ENCODE data around the gene GOLGA8J. TPM values are rescaled to one million over a fixed set of nuclear protein-coding genes. Genes with fewer than 3 reads are reported as not detected.

GOLGA8J gene
- polyA plus RNA-seq, 1 donor from 2014 or later: not detected

GRCh38 chr15:30046430-30046829, 36.3 kb upstream of the GOLGA8J start:
- Histone ChIP-seq H3K9me3 (ENCODE audit: low read length) (no peaks in the 10 kb centered on the region), H3K4me3 (ENCODE audit: low read length) (no peak overlapping the region), H3F3A (ENCODE audit: insufficient read depth, low read length, poor library complexity, severe bottlenecking) (no peaks in the 10 kb centered on the region), H3K27ac (ENCODE audit: low read length) (no peak overlapping the region), H3K79me2 (replicated peaks; ENCODE audit: insufficient read depth, low read length) (no peaks in the 10 kb centered on the region), H3K4me2 (ENCODE audit: low read length) (no peak overlapping the region), H3K9me2 (ENCODE audit: insufficient read depth, low read length) (no peaks in the 10 kb centered on the region), H3K9ac (ENCODE audit: low read length) (no peak overlapping the region), H3K36me3 (ENCODE audit: insufficient read depth, low read length) (no peaks in the 10 kb centered on the region), H4K20me1 (ENCODE audit: insufficient read depth) (no peaks in the 10 kb centered on the region), H2AFZ (ENCODE audit: low read depth, low read length) (no peak overlapping the region), H3K27me3 (ENCODE audit: insufficient read depth, low read depth, low read length) (no peaks in the 10 kb centered on the region)
- TF ChIP-seq MXI1 (conservative IDR thresholded peaks at IDR 0.05; ENCODE audit: poor library complexity, severe bottlenecking) (no peak), REST (IDR thresholded peaks at IDR 0.05; ENCODE audit: borderline replicate concordance) (no peak), TAF1 (IDR thresholded peaks at IDR 0.05; ENCODE audit: low read depth) (no peak), CTCF (IDR thresholded peaks at IDR 0.05; ENCODE audit: poor library complexity, severe bottlenecking) (no peak), POLR2AphosphoS5 (IDR thresholded peaks at IDR 0.05) (no peak)

- H3K9me3 ChIP-seq (ENCODE audit: low read length): no peaks in the 10 kb centered on the region
Observed at GRCh38 chr15:30055604-30056003, 27.2 kb upstream of the GOLGA8J start.

GRCh38 chr15:30056166-30056565, 26.6 kb upstream of the GOLGA8J start:
- no peak overlapping the region for H2AFZ ChIP-seq (ENCODE audit: low read depth, low read length)
- no peak overlapping the region for H3K9ac ChIP-seq (ENCODE audit: low read length)
- no peaks in the 10 kb centered on the region for H3K36me3 ChIP-seq (ENCODE audit: insufficient read depth, low read length)
- no peaks in the 10 kb centered on the region for H3K9me2 ChIP-seq (ENCODE audit: insufficient read depth, low read length)
- H3K27me3 ChIP-seq (ENCODE audit: insufficient read depth, low read depth, low read length): no peaks in the 10 kb centered on the region
- H3K4me2 ChIP-seq (ENCODE audit: low read length): no peak overlapping the region
- H3F3A ChIP-seq (ENCODE audit: insufficient read depth, low read length, poor library complexity, severe bottlenecking): no peaks in the 10 kb centered on the region
- H3K9me3 ChIP-seq (ENCODE audit: low read length): no peaks in the 10 kb centered on the region
- no peak overlapping the region for H3K27ac ChIP-seq (ENCODE audit: low read length)
- H3K79me2 ChIP-seq (replicated peaks; ENCODE audit: insufficient read depth, low read length): no peaks in the 10 kb centered on the region
- H4K20me1 ChIP-seq (ENCODE audit: insufficient read depth): no peaks in the 10 kb centered on the region
- H3K4me3 ChIP-seq (ENCODE audit: low read length): no peak overlapping the region
- TF ChIP-seq REST (IDR thresholded peaks at IDR 0.05; ENCODE audit: borderline replicate concordance) (no peak), CTCF (IDR thresholded peaks at IDR 0.05; ENCODE audit: poor library complexity, severe bottlenecking) (no peak), SMC3 (conservative IDR thresholded peaks at IDR 0.05; ENCODE audit: poor library complexity) (no peak), EZH2 (IDR thresholded peaks at IDR 0.05; ENCODE audit: borderline replicate concordance, insufficient read depth, low read length, poor library complexity, severe bottlenecking) (no peak), EP300 (conservative IDR thresholded peaks at IDR 0.05; ENCODE audit: poor library complexity, severe bottlenecking) (no peak), MXI1 (conservative IDR thresholded peaks at IDR 0.05; ENCODE audit: poor library complexity, severe bottlenecking) (no peak), RAD21 (conservative IDR thresholded peaks at IDR 0.05) (no peak), TAF1 (IDR thresholded peaks at IDR 0.05; ENCODE audit: low read depth) (no peak), POLR2AphosphoS5 (IDR thresholded peaks at IDR 0.05) (no peak)

More at GRCh38 chr15:30055604-30056003, 27.2 kb upstream of the GOLGA8J start:
- Histone ChIP-seq H2AFZ (ENCODE audit: low read depth, low read length) (no peak overlapping the region), H3K9me2 (ENCODE audit: insufficient read depth, low read length) (no peaks in the 10 kb centered on the region), H3K4me2 (ENCODE audit: low read length) (no peak overlapping the region), H4K20me1 (ENCODE audit: insufficient read depth) (no peaks in the 10 kb centered on the region), H3K27me3 (ENCODE audit: insufficient read depth, low read depth, low read length) (no peaks in the 10 kb centered on the region), H3K4me3 (ENCODE audit: low read length) (no peak overlapping the region), H3F3A (ENCODE audit: insufficient read depth, low read length, poor library complexity, severe bottlenecking) (no peaks in the 10 kb centered on the region), H3K9ac (ENCODE audit: low read length) (no peak overlapping the region), H3K36me3 (ENCODE audit: insufficient read depth, low read length) (no peaks in the 10 kb centered on the region), H3K27ac (ENCODE audit: low read length) (no peak overlapping the region), H3K79me2 (replicated peaks; ENCODE audit: insufficient read depth, low read length) (no peaks in the 10 kb centered on the region)
- TF ChIP-seq MXI1 (conservative IDR thresholded peaks at IDR 0.05; ENCODE audit: poor library complexity, severe bottlenecking) (no peak), POLR2AphosphoS5 (IDR thresholded peaks at IDR 0.05) (no peak)

Data from neural cell (in vitro differentiated cells).